Activated CD8-positive, alpha-beta memory T cell treated with anti-CD3 and anti-CD28 coated beads for 24 hours (primary cell): ENCODE measurements around the gene C2orf49.

Experiments
- DNase-seq: peaks from one replicate; pipeline ENCODE4 v3.0.0-alpha.2; 2020

Gene C2orf49

GRCh38 chr2:105384216-105384615 lies 46.9 kb downstream of the C2orf49 start:
- DNase-seq = no peak

GRCh38 chr2:105384861-105385260 lies 47.5 kb downstream of the C2orf49 start:
- no peak for DNase-seq

GRCh38 chr2:105385731-105386540 lies 48.6 kb downstream of the C2orf49 start:
- DNase-seq = no peak

GRCh38 chr2:105387225-105387624 lies 49.9 kb downstream of the C2orf49 start:
- DNase-seq = no peak

GRCh38 chr2:105388971-105389381 lies 51.6 kb downstream of the C2orf49 start:
- no peak for DNase-seq

- no peak for DNase-seq
Observed at GRCh38 chr2:105390454-105390853, 53.1 kb downstream of the C2orf49 start.

GRCh38 chr2:105391058-105391627 lies 53.8 kb downstream of the C2orf49 start:
- DNase-seq = no peak

GRCh38 chr2:105391763-105392662 lies 54.7 kb downstream of the C2orf49 start:
- DNase-seq = no peak

- no peak for DNase-seq
Observed at GRCh38 chr2:105393373-105394055, 56.2 kb downstream of the C2orf49 start.

- DNase-seq = no peak
Observed at GRCh38 chr2:105394951-105395611, 57.7 kb downstream of the C2orf49 start.

GRCh38 chr2:105395691-105396090 lies 58.4 kb downstream of the C2orf49 start:
- DNase-seq = no peak

- no peak for DNase-seq
Observed at GRCh38 chr2:105396254-105397024, 59.1 kb downstream of the C2orf49 start.

- DNase-seq = no peak
Observed at GRCh38 chr2:105397025-105397722, 59.8 kb downstream of the C2orf49 start.

- no peak for DNase-seq
Observed at GRCh38 chr2:105397953-105398335, 60.6 kb downstream of the C2orf49 start.

GRCh38 chr2:105398336-105399206 lies 61.2 kb downstream of the C2orf49 start, which contains the start of gene FHL2:
Gene FHL2, minus strand, starts transcription at chr2:105399051. Its CDS starts 12,535 bp downstream, at chr2:105386516.
- peak; percentile 88 for DNase-seq
